K562 (cell line): ENCODE data around the gene DENND4C. TPM values are rescaled to one million over a fixed set of nuclear protein-coding genes. Genes with fewer than 3 reads are reported as not detected.

Experiments used
- ATAC-seq: fragments of 200-7000 bp; cut with Tn5 transposase; 3 replicates; pipeline ENCODE4 v1.9.1; 2020; ENCODE audit warnings: moderate library complexity
- BruUV-seq: library from RNA; stranded (reverse); fragments of 400-500 nt; replicated peaks from 2 replicates; lab custom pipeline; 2021; lab: Mats Ljungman, UMichigan
- CTCF ChIA-PET: fragments of 300-600 bp; formaldehyde crosslinking; extraction: SDS; loops from one replicate; lab custom pipeline; 2021; ENCODE audit warnings: low intra/inter-chr PET ratio; lab: Yijun Ruan, JAX
- POLR2A ChIA-PET: fragments of 300-600, 350-650 bp; sonication (Branson Sonifier 250); formaldehyde crosslinking; extraction: SDS; loops from one replicate; lab custom pipeline; 2021; ENCODE audit warnings: antibody characterized with exemption, inconsistent platforms; lab: Yijun Ruan, JAX
- DNase-seq, 4 experiments: peaks; one replicate each; pipeline versions ENCODE4 v3.0.0 to v3.0.0-alpha.2; 2011 to 2018; ENCODE audit warnings: low spot score in 3 of 4, mixed read lengths in 3 of 4; ENCODE audit errors: extremely low read depth in 1 of 4
- FAIRE-seq: peaks from 2 replicates; lab custom pipeline; 2011; peaks lifted over from hg19 to GRCh38; lab: Jason Lieb, UNC
- H2AFZ ChIP-seq: 2 replicates; pipeline ENCODE4 v1.6.0; 2011; ENCODE audit warnings: low read depth, low read length, control low read depth, inconsistent platforms
- H3K27ac ChIP-seq: fragments of 200-600 bp; 3 replicates; pipeline ENCODE4 v1.8.0; 2011; ENCODE audit warnings: low read depth, mild to moderate bottlenecking, control low read depth, inconsistent platforms, low read length, moderate library complexity, mixed read lengths; ENCODE audit errors: extremely low read depth
- H3K27me3 ChIP-seq, 2 experiments: fragments of 300-600 bp in 1 of 2; 2 replicates in 1 of 2; 3 replicates in 1 of 2; pipeline versions ENCODE4 v1.6.0 to v1.8.0; 2011; ENCODE audit warnings: inconsistent platforms in 2 of 2, low read length in 2 of 2, mild to moderate bottlenecking in 1 of 2, mixed read lengths in 1 of 2, moderate library complexity in 1 of 2; ENCODE audit not compliant: control insufficient read depth in 2 of 2, insufficient read depth in 2 of 2
- H3K36me3 ChIP-seq: fragments of 300-600 bp; 3 replicates; pipeline ENCODE4 v1.8.0; 2011; ENCODE audit warnings: mild to moderate bottlenecking, low read length, inconsistent platforms; ENCODE audit not compliant: control insufficient read depth, insufficient read depth
- H3K4me1 ChIP-seq, 2 experiments: fragments of 200-600 bp in 1 of 2; replicated peaks in 1 of 2; 2 replicates in 1 of 2; 3 replicates in 1 of 2; pipeline versions ENCODE4 v1.5.1 to v1.8.0; 2011; ENCODE audit warnings: inconsistent platforms in 2 of 2, low read length in 2 of 2, mild to moderate bottlenecking in 1 of 2, mixed read lengths in 1 of 2, moderate library complexity in 1 of 2; ENCODE audit not compliant: control insufficient read depth in 2 of 2, insufficient read depth in 2 of 2
- H3K4me2 ChIP-seq: 2 replicates; pipeline ENCODE4 v1.6.1; 2011; ENCODE audit warnings: low read length, control low read depth, inconsistent platforms, mixed read lengths; ENCODE audit not compliant: insufficient read depth
- H3K4me3 ChIP-seq: fragments of 200-600 bp; sonication (generic), shearing (Covaris generic); 2 replicates; pipeline ENCODE4 v1.5.1; 2016; ENCODE audit warnings: control low read depth, inconsistent platforms
- H3K79me2 ChIP-seq: fragments of 200-600 bp; 3 replicates; pipeline ENCODE4 v1.8.0; 2011; ENCODE audit warnings: low read length, inconsistent platforms; ENCODE audit not compliant: control insufficient read depth, insufficient read depth
- H3K9ac ChIP-seq, 2 experiments: 2 replicates each; pipeline versions ENCODE4 v1.6.0 to v1.6.1; 2011; ENCODE audit warnings: low read depth in 2 of 2, low read length in 2 of 2, control low read depth in 1 of 2, inconsistent platforms in 1 of 2, mild to moderate bottlenecking in 1 of 2, mixed read lengths in 1 of 2; ENCODE audit not compliant: insufficient read depth in 1 of 2
- H3K9me1 ChIP-seq: one replicate; pipeline ENCODE4 v1.6.0; 2011; ENCODE audit warnings: inconsistent platforms, mild to moderate bottlenecking, low read length, moderate library complexity; ENCODE audit not compliant: control insufficient read depth, insufficient read depth
- H3K9me3 ChIP-seq: replicated peaks from 2 replicates; pipeline ENCODE4 v1.5.1; 2011; ENCODE audit warnings: low read depth, low read length, inconsistent platforms; ENCODE audit not compliant: control insufficient read depth, insufficient read depth
- H4K20me1 ChIP-seq: replicated peaks from 2 replicates; pipeline ENCODE4 v1.6.1; 2011; ENCODE audit warnings: low read length, inconsistent platforms, mixed read lengths; ENCODE audit not compliant: control insufficient read depth, insufficient read depth
- ELF1 ChIP-seq: fragments of 200-800 bp; sonication (Bioruptor generic); IDR thresholded peaks from 2 replicates; pipeline ENCODE4 v1.6.1; 2016; ENCODE audit warnings: missing genetic modification characterization, missing compliant biosample characterization
- HDAC8 ChIP-seq: fragments of 450-650 bp; IDR thresholded peaks from 2 replicates; pipeline ENCODE4 v1.6.1; 2016; ENCODE audit warnings: mild to moderate bottlenecking, missing genetic modification characterization, moderate library complexity, missing compliant biosample characterization
- HLTF ChIP-seq: fragments of 450-650 bp; IDR thresholded peaks from 2 replicates; pipeline ENCODE4 v1.6.1; 2016
- NELFE ChIP-seq: IDR thresholded peaks from 2 replicates; pipeline ENCODE4 v1.6.1; 2011; ENCODE audit warnings: mild to moderate bottlenecking; ENCODE audit not compliant: insufficient read depth, insufficient read length
- OTX1 ChIP-seq: fragments of 450-650 bp; formaldehyde crosslinking; IDR thresholded peaks from 2 replicates; pipeline ENCODE4 v1.4.0; 2022; ENCODE audit warnings: mild to moderate bottlenecking
- SP1 ChIP-seq: sonication (generic); formaldehyde crosslinking; IDR thresholded peaks from 2 replicates; pipeline ENCODE4 v1.8.1; 2022; ENCODE audit warnings: mild to moderate bottlenecking, missing genetic modification reagents
- XRCC5 ChIP-seq: fragments of 200-400 bp; formaldehyde crosslinking; IDR thresholded peaks from 2 replicates; pipeline ENCODE4 v1.6.1; 2017; ENCODE audit warnings: low read depth, mild to moderate bottlenecking, low read length
- ZNF140 ChIP-seq: fragments of 250-450 bp; sonication (Bioruptor Pico); IDR thresholded peaks from 2 replicates; pipeline ENCODE4 v1.8.0; 2021; ENCODE audit warnings: moderate library complexity, mild to moderate bottlenecking, inconsistent platforms
- ZNF274 ChIP-seq: IDR thresholded peaks from 2 replicates; pipeline ENCODE4 v1.6.1; 2011; ENCODE audit warnings: low read depth, mild to moderate bottlenecking, low read length, moderate library complexity, borderline replicate concordance
- WGBS: fragments of 100-300 bp; shearing (Covaris generic); methylation state at CpG from one replicate; pipeline ENCODE4 v1.1.6; 2016; ENCODE audit warnings: low coverage, mixed read lengths; ENCODE audit not compliant: insufficient coverage; ENCODE audit errors: missing lambda C conversion rate; 5-methylcytosine and 5-hydroxymethylcytosine counted together
- in situ Hi-C: fragments of 300-500 bp; cut with MboI; formaldehyde crosslinking; loops from 4 replicates; pipeline ENCODE4 v1.15.0; 2018; ENCODE audit warnings: inconsistent platforms, mixed read lengths
- intact Hi-C: fragments of 100-400 bp; cut with micrococcal nuclease; formaldehyde crosslinking; loops from 2 replicates; pipeline ENCODE4 v1.14.2; 2022
- polyA plus RNA-seq, 8 experiments: library from polyadenylated mRNA; depleted of rRNA in 4 of 8; stranded (reverse) in 5 of 8; unstranded in 3 of 8; fragments of >200 nt; fragmentation: Nextera tagmentation in 2 of 8; fragmentation: Illumina TruSeq in 1 of 8; extraction: Ambion mirVana in 2 of 8; extraction: Trizol in 1 of 8; gene quantifications; 2 replicates each; pipeline versions ENCODE4 v1.2.1 to v1.2.3, GENCODE V29; 2011 to 2014; ENCODE audit warnings: inconsistent platforms in 1 of 8, missing spikeins in 1 of 8
- total RNA-seq, 7 experiments: library from RNA; depleted of rRNA in 6 of 7; stranded (reverse); fragments of >200 nt in 6 of 7; fragmentation: Illumina TruSeq in 2 of 7; extraction: Trizol in 2 of 7; gene quantifications; 2 replicates each; pipeline versions ENCODE4 v1.2.1 to v1.2.3, GENCODE V29; 2011 to 2021; ENCODE audit warnings: low replicate concordance in 1 of 7
- TF ChIP-seq, protein P1 (sequence below): fragments of 450-650 bp; formaldehyde crosslinking; IDR thresholded peaks from 2 replicates; pipeline ENCODE4 v1.4.0; 2022; ENCODE audit warnings: mild to moderate bottlenecking, moderate library complexity

The DENND4C gene
- total and polyA plus RNA-seq, 9 of the 15 experiments (the other 6 are each of a cell fraction or from before 2014, with no cell fraction given) = 4.8 to 31.8 (median 13.9) TPM

DNA sequence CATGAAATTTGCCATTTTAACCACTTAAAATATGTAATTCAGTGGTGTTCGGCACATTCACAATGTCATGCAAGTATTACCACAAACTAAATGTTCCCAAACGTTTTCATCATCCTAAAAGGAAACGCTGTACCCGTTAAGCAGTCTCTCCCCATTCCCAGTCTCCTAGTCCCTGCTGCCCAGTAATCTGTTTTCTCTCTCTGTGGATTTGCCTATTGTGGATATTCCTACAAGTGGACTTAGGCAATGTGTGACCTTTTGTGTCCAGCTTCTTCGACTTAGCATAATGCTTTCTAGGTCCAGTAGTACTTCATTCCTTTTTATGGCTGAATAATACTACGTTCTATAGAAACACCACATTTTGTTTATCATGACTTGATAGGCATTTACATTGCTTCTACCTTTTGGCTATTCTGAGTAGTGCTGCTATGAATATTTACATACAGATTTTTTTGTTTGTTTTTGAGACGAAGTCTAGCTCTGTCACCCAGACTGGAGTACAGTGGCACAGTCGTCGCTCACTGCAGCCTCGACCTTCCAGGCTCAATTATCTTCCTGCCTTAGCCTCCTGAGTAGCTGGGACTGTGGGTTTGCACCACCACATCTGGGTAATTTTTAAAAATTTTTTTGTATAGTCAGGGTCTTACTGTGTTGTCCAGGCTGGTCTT is 13.0 kb downstream of the DENND4C start:
- CTCF ChIA-PET = no interaction called here
- Histone ChIP-seq H2AFZ (no peak overlapping the region), H3K4me1 (peaks cover 0 to 3% of the 10 kb centered on the region in 2 experiments; a peak in 2 of 5 replicates), H3K9ac (no peak overlapping the region), H3K36me3 (peaks cover 7% of the 10 kb centered on the region; the same call in 2 of the 3 replicates), H3K27ac (no peak overlapping the region), H3K4me3 (no peak overlapping the region), H3K4me2 (no peak overlapping the region), H3K27me3 (no peaks in the 10 kb centered on the region), H3K9me3 (no peaks in the 10 kb centered on the region), H4K20me1 (no peaks in the 10 kb centered on the region), H3K79me2 (peaks cover 69% of the 10 kb centered on the region)
- WGBS = 75% methylated on average over 9 of the region's 10 CpGs
- DNase-seq (no peak), FAIRE-seq (no peak), ATAC-seq (no peak)
- intact Hi-C loops = no loop called here
- in situ Hi-C loops = no loop called here
- BruUV-seq = no TSS peak
- TF ChIP-seq SP1 (CRISPR knock-in tag) = no peak
- TF ChIP-seq HLTF = no peak
- TF ChIP-seq NELFE = no peak
- no peak for TF ChIP-seq HDAC8 (tag)
- TF ChIP-seq ZNF140 (CRISPR knock-in tag) = no peak
- TF ChIP-seq, protein P1, sequence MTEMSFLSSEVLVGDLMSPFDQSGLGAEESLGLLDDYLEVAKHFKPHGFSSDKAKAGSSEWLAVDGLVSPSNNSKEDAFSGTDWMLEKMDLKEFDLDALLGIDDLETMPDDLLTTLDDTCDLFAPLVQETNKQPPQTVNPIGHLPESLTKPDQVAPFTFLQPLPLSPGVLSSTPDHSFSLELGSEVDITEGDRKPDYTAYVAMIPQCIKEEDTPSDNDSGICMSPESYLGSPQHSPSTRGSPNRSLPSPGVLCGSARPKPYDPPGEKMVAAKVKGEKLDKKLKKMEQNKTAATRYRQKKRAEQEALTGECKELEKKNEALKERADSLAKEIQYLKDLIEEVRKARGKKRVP (CRISPR knock-in tag) = no peak
- TF ChIP-seq ELF1 (tag) = no peak
- TF ChIP-seq XRCC5 = no peak
- no peak for TF ChIP-seq OTX1 (CRISPR knock-in tag)
- no peak for TF ChIP-seq ZNF274
- TF ChIP-seq, all 486 proteins: peak for 0
- POLR2A ChIA-PET = no interaction called here
- H3K9me1 ChIP-seq = no peaks in the 10 kb centered on the region
